ENCODE data around the gene TMEM217.
"Not testable (repeated sequence)": the region's sequence is repeated elsewhere in the genome, so short reads cannot be mapped to it uniquely, and the experiment has no call there.

The TMEM217 gene

GRCh38 chr6:37302086-37302686 is 44.2 kb upstream of the TMEM217 start:
- TF ChIP-seq CTCF (IDR thresholded peaks at IDR 0.05; ENCODE audit: control insufficient read depth, extremely low read depth, insufficient read depth), result no peak
- H3K4me3 ChIP-seq (ENCODE audit: low read depth, low read length), result no peak overlapping the region
- DNase-seq (ENCODE audit: low read depth), result no peak

GRCh38 chr6:37299990-37300389 is 42.0 kb upstream of the TMEM217 start:
- no peak overlapping the region for H3K4me3 ChIP-seq (ENCODE audit: low read depth, low read length)
- no peak for TF ChIP-seq CTCF (IDR thresholded peaks at IDR 0.05; ENCODE audit: control insufficient read depth, extremely low read depth, insufficient read depth)
- DNase-seq (ENCODE audit: low read depth), result no peak

GRCh38 chr6:37298958-37299357 is 41.0 kb upstream of the TMEM217 start:
- H3K4me3 ChIP-seq (ENCODE audit: low read depth, low read length), result no peak overlapping the region
- no peak for DNase-seq (ENCODE audit: low read depth)
- no peak for TF ChIP-seq CTCF (IDR thresholded peaks at IDR 0.05; ENCODE audit: control insufficient read depth, extremely low read depth, insufficient read depth)

GRCh38 chr6:37297637-37298036 is 39.7 kb upstream of the TMEM217 start:
- not testable (repeated sequence) for H3K4me3 ChIP-seq (ENCODE audit: low read depth, low read length); DNase-seq (ENCODE audit: low read depth)

- no peak for TF ChIP-seq CTCF (IDR thresholded peaks at IDR 0.05; ENCODE audit: control insufficient read depth, extremely low read depth, insufficient read depth)
- no peak for DNase-seq (ENCODE audit: low read depth)
- H3K4me3 ChIP-seq (ENCODE audit: low read depth, low read length), result no peak overlapping the region
Measured at GRCh38 chr6:37293426-37293825, 35.5 kb upstream of the TMEM217 start.

GRCh38 chr6:37289931-37290330 is 32.0 kb upstream of the TMEM217 start:
- no peak overlapping the region for H3K4me3 ChIP-seq (ENCODE audit: low read depth, low read length)
- DNase-seq (ENCODE audit: low read depth), result no peak
- no peak for TF ChIP-seq CTCF (IDR thresholded peaks at IDR 0.05; ENCODE audit: control insufficient read depth, extremely low read depth, insufficient read depth)

GRCh38 chr6:37288247-37288646 is 30.3 kb upstream of the TMEM217 start:
- H3K4me3 ChIP-seq (ENCODE audit: low read depth, low read length), result no peak overlapping the region
- TF ChIP-seq CTCF (IDR thresholded peaks at IDR 0.05; ENCODE audit: control insufficient read depth, extremely low read depth, insufficient read depth), result no peak
- no peak for DNase-seq (ENCODE audit: low read depth)

Data from LNCaP clone FGC (cell line).